CD4-positive, alpha-beta T cell treated with Interleukin-2 at 100 ng/mL for 4 hours (primary cell): Measurements from ENCODE around the gene COLQ.
"Not testable (repeated sequence)": the region's sequence is repeated elsewhere in the genome, so short reads cannot be mapped to it uniquely, and the experiment has no call there.

ENCODE experiments used
- DNase-seq: peaks from one replicate; pipeline ENCODE4 v3.0.0-alpha.2; 2020; ENCODE audit warnings: low spot score

COLQ gene

GRCh38 chr3:15521573-15521965 is at the start of gene COLQ:
TSS of gene COLQ (minus strand) at chr3:15521706. CDS start at chr3:15521625, 81 bp downstream.
- no peak for DNase-seq

GRCh38 chr3:15563190-15563589 is 41.7 kb upstream of the COLQ start:
- no peak for DNase-seq

- no peak for DNase-seq
These were observed 41.1 kb upstream of the COLQ start for GRCh38 chr3:15562560-15562959.

GRCh38 chr3:15558581-15558980 is 37.1 kb upstream of the COLQ start:
- DNase-seq = no peak

GRCh38 chr3:15557511-15557946 is 36.0 kb upstream of the COLQ start:
- DNase-seq = peak; percentile 89

GRCh38 chr3:15556512-15556911 is 35.0 kb upstream of the COLQ start:
- DNase-seq = peak; percentile 42

GRCh38 chr3:15553749-15554148 is 32.2 kb upstream of the COLQ start:
- no peak for DNase-seq

- DNase-seq = no peak
These were observed 30.4 kb upstream of the COLQ start for GRCh38 chr3:15551902-15552301.

- no peak for DNase-seq
These were observed 28.3 kb upstream of the COLQ start for GRCh38 chr3:15549846-15550245.

GRCh38 chr3:15542614-15543013 is 21.1 kb upstream of the COLQ start:
- DNase-seq = no peak

GRCh38 chr3:15541371-15541770 is 19.9 kb upstream of the COLQ start:
- no peak for DNase-seq

- DNase-seq = no peak
These were observed 17.6 kb upstream of the COLQ start for GRCh38 chr3:15539066-15539465.

GRCh38 chr3:15538345-15538744 is 16.8 kb upstream of the COLQ start:
- peak; percentile 42 for DNase-seq

GRCh38 chr3:15536856-15537255 is 15.3 kb upstream of the COLQ start:
- DNase-seq = peak; percentile 62

- peak; percentile 65 for DNase-seq
These were observed 14.2 kb upstream of the COLQ start for GRCh38 chr3:15535732-15536131.

- not testable (repeated sequence) for DNase-seq
These were observed 11.1 kb upstream of the COLQ start for GRCh38 chr3:15532614-15533013.

GRCh38 chr3:15531346-15531745 is 9.8 kb upstream of the COLQ start:
- no peak for DNase-seq

GRCh38 chr3:15528854-15529537 is 7.5 kb upstream of the COLQ start:
- DNase-seq = no peak

GRCh38 chr3:15527031-15527459 is 5.5 kb upstream of the COLQ start:
- no peak for DNase-seq

- no peak for DNase-seq
These were observed 4.3 kb upstream of the COLQ start for GRCh38 chr3:15525790-15526189.

GRCh38 chr3:15523660-15524417 is 2.3 kb upstream of the COLQ start:
- no peak for DNase-seq

- no peak for DNase-seq
These were observed 510 bp upstream of the COLQ start for GRCh38 chr3:15522016-15522415.

- DNase-seq = no peak
These were observed 518 bp downstream of the COLQ start for GRCh38 chr3:15520804-15521572.
